Measurements from ENCODE around the gene INAFM2. TPM values are rescaled to one million over a fixed set of nuclear protein-coding genes. Genes with fewer than 3 reads are reported as not detected.

Gene INAFM2
- total and polyA plus RNA-seq, 9 of the 15 experiments (the other 6 are each of a cell fraction or from before 2014, with no cell fraction given), result 11.8 to 43.1 (median 27.2) TPM

DNA sequence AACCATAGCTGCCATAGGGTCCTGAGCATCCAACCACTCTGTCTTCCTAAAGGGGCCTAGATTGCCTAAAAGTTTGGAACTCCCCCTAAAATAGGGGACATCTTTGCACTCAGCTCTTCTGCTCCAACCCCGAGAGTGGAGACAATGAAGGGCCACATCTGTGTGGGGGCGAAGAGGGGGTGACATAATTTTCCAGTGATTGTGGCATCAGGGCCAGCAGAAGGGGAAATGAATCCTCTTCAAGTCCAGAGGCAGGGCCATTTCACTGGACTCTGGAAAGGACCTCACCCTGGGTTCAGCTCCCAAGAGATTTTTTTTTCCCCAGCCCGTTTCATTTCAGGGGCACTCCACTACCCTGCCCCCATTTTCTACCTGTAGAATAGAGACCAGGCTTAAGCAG is 36.0 kb upstream of the INAFM2 start (continued):
- TF ChIP-seq CEBPG (CRISPR knock-in tag; IDR thresholded peaks at IDR 0.05) (no peak), CEBPG (tag; conservative IDR thresholded peaks at IDR 0.05 in 1 of 2, IDR thresholded peaks at IDR 0.05 in 1 of 2) (no peak), KDM4B (IDR thresholded peaks at IDR 0.05; ENCODE audit: borderline replicate concordance in 2 of 2, low read depth in 1 of 2) (no peak), ZNF253 (CRISPR knock-in tag; conservative IDR thresholded peaks at IDR 0.05) (no peak)

DNA sequence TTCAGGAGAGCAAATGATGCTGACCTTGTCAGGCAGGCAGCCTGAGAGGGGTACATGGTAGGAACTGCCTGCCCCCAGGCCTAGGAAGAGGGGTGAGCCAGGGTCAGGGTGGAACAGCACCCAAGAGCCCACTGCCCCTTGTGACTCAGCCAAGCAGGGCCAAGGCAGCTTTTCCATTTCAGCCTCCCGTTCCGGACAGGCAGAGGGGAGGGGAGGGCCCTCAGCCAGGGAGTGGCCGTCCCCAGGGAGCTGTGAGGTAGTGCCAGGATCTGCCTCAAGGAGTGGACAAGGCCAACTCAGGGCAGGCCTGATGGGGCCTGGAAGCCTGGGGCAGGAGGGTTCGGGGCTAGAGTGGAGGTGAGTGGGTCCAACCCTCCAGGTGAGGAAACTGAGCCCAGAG is 35.5 kb upstream of the INAFM2 start:
- FAIRE-seq, result no peak
- H3K9ac ChIP-seq (ENCODE audit: insufficient read depth in 1 of 2, low read depth in 2 of 2, low read length in 2 of 2), result 0 out of 4 replicates have a peak overlapping the region, but pooled peaks of 1 of the 2 experiments have one; percentile 51
- ATAC-seq, result no peak
- POLR2A ChIA-PET, result interaction anchor here (0.6 to 1.4 kb wide), 4 partner anchors 13 to 49 kb away, joined by 3 to 5 read pairs (median 4); partner anchors contain the start of gene PAK6
- peak in 1 of 4 experiments; percentile 28 for DNase-seq (ENCODE audit: extremely low read depth in 1 of 4, low spot score in 3 of 4)
- no peak overlapping the region for H3K4me3 ChIP-seq
- peaks cover 3 to 12% of the 10 kb centered on the region in 2 experiments; a peak in 4 of 5 replicates for H3K27me3 ChIP-seq (ENCODE audit: control insufficient read depth in 2 of 2, insufficient read depth in 2 of 2, low read length in 2 of 2)
- peaks cover 0 to 33% of the 10 kb centered on the region in 2 experiments; a peak in 3 of 5 replicates for H3K4me1 ChIP-seq (replicated peaks in 1 of 2; ENCODE audit: control insufficient read depth in 2 of 2, insufficient read depth in 2 of 2, low read length in 2 of 2)
- intact Hi-C loops (cut with micrococcal nuclease) (no loop called here), in situ Hi-C loops (cut with MboI) (no loop called here)
- 27% methylated on average over 1 of the region's 4 CpGs for WGBS (ENCODE audit: insufficient coverage, low coverage, missing lambda C conversion rate)
- H3K79me2 ChIP-seq (ENCODE audit: control insufficient read depth, insufficient read depth, low read length), result no peaks in the 10 kb centered on the region
- BruUV-seq (replicated peaks), result no TSS peak
- H3K4me2 ChIP-seq (ENCODE audit: insufficient read depth, low read length), result no peak overlapping the region
- no peak overlapping the region for H2AFZ ChIP-seq (ENCODE audit: low read depth, low read length)
- H3K9me1 ChIP-seq (ENCODE audit: control insufficient read depth, insufficient read depth, low read length), result no peaks in the 10 kb centered on the region
- no peaks in the 10 kb centered on the region for H4K20me1 ChIP-seq (replicated peaks; ENCODE audit: control insufficient read depth, insufficient read depth, low read length)
- H3K9me3 ChIP-seq (replicated peaks; ENCODE audit: control insufficient read depth, insufficient read depth, low read depth, low read length), result no peaks in the 10 kb centered on the region
- H3K36me3 ChIP-seq (ENCODE audit: control insufficient read depth, insufficient read depth, low read length), result no peaks in the 10 kb centered on the region
- TF ChIP-seq U2AF1 (optimal IDR thresholded peaks at IDR 0.05; ENCODE audit: low read depth, low read length) (no peak), CXXC5 (CRISPR knock-in tag; IDR thresholded peaks at IDR 0.05) (no peak), LEF1 (IDR thresholded peaks at IDR 0.05) (no peak), NBN (IDR thresholded peaks at IDR 0.05; ENCODE audit: low read depth) (no peak), PHF21A (IDR thresholded peaks at IDR 0.05; ENCODE audit: borderline replicate concordance, low read depth) (no peak), MEF2D (tag; conservative IDR thresholded peaks at IDR 0.05; ENCODE audit: low read depth) (no peak), ZNF121 (CRISPR knock-in tag; conservative IDR thresholded peaks at IDR 0.05) (0 out of 2 replicates have a peak, but pooled peaks have one; percentile 4)
- TF ChIP-seq, protein P1, sequence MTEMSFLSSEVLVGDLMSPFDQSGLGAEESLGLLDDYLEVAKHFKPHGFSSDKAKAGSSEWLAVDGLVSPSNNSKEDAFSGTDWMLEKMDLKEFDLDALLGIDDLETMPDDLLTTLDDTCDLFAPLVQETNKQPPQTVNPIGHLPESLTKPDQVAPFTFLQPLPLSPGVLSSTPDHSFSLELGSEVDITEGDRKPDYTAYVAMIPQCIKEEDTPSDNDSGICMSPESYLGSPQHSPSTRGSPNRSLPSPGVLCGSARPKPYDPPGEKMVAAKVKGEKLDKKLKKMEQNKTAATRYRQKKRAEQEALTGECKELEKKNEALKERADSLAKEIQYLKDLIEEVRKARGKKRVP (CRISPR knock-in tag; IDR thresholded peaks at IDR 0.05), result no peak
- H3K27ac ChIP-seq (ENCODE audit: extremely low read depth, low read depth, low read length), result no peak overlapping the region
- CTCF ChIA-PET (ENCODE audit: low intra/inter-chr PET ratio), result no interaction called here

Data from K562 (cell line).